IMR-90 (cell line): ENCODE measurements around the gene RNF125. TPM values are rescaled to one million over a fixed set of nuclear protein-coding genes. Genes with fewer than 3 reads are reported as not detected.

Experiments used
- ATAC-seq: fragments of 200-7000 bp; cut with Tn5 transposase; 2 replicates; pipeline ENCODE4 v1.9.1; 2020; ENCODE audit warnings: low read depth, mild to moderate bottlenecking, moderate library complexity
- BruUV-seq: library from RNA; stranded (reverse); fragments of 400-500 nt; replicated peaks from 2 replicates; lab custom pipeline; 2021; lab: Mats Ljungman, UMichigan
- CTCF ChIA-PET: fragments of 300-600 bp; formaldehyde crosslinking; extraction: SDS; loops from one replicate; lab custom pipeline; 2021; ENCODE audit warnings: antibody characterized with exemption; lab: Yijun Ruan, JAX
- POLR2A ChIA-PET: fragments of 300-600 bp; sonication (Branson Sonifier 250); formaldehyde crosslinking; loops from one replicate; lab custom pipeline; 2022; ENCODE audit warnings: antibody characterized with exemption; ENCODE audit not compliant: unreplicated experiment; lab: Charles Lee
- DNase-seq: peaks from one replicate; pipeline ENCODE4 v3.0.0; 2013
- H2AFZ ChIP-seq: replicated peaks from 2 replicates; pipeline ENCODE3; 2013; ENCODE audit warnings: low read length, mild to moderate bottlenecking; ENCODE audit not compliant: poor library complexity
- H2AK5ac ChIP-seq: 2 replicates; pipeline ENCODE4 v1.6.1; 2013; ENCODE audit warnings: low read depth, low read length, inconsistent platforms
- H2AK9ac ChIP-seq: replicated peaks from 2 replicates; pipeline ENCODE3; 2013; ENCODE audit warnings: mild to moderate bottlenecking, low read depth, low read length, moderate library complexity; ENCODE audit not compliant: poor library complexity
- H2BK120ac ChIP-seq: 2 replicates; pipeline ENCODE4 v1.6.1; 2013; ENCODE audit warnings: low read depth, low read length, inconsistent platforms
- H2BK15ac ChIP-seq: 3 replicates; pipeline ENCODE4 v1.6.1; 2013; ENCODE audit warnings: low read depth, low read length, inconsistent platforms
- H2BK20ac ChIP-seq: 2 replicates; pipeline ENCODE4 v1.6.1; 2013; ENCODE audit warnings: low read depth, mild to moderate bottlenecking, inconsistent platforms, low read length, moderate library complexity
- H2BK5ac ChIP-seq: 2 replicates; pipeline ENCODE4 v1.6.1; 2013; ENCODE audit warnings: mild to moderate bottlenecking, low read depth, low read length, inconsistent platforms; ENCODE audit not compliant: poor library complexity, severe bottlenecking
- H3K14ac ChIP-seq: replicated peaks from 2 replicates; pipeline ENCODE4 v1.6.1; 2013; ENCODE audit warnings: low read depth, low read length, inconsistent platforms
- H3K18ac ChIP-seq: 2 replicates; pipeline ENCODE4 v1.6.1; 2013; ENCODE audit warnings: low read depth, low read length, control low read depth
- H3K23ac ChIP-seq: 2 replicates; pipeline ENCODE4 v1.6.1; 2013; ENCODE audit warnings: low read depth, low read length, inconsistent platforms
- H3K27ac ChIP-seq: 2 replicates; pipeline ENCODE4 v1.5.1; 2013; ENCODE audit warnings: mild to moderate bottlenecking, control low read depth, low read length; ENCODE audit not compliant: insufficient read depth
- H3K27me3 ChIP-seq: 2 replicates; pipeline ENCODE4 v1.6.1; 2013; ENCODE audit warnings: low read length; ENCODE audit not compliant: control insufficient read depth, insufficient read depth
- H3K36me3 ChIP-seq: 2 replicates; pipeline ENCODE4 v1.6.1; 2013; ENCODE audit warnings: low read length, mixed read lengths; ENCODE audit not compliant: control insufficient read depth, insufficient read depth
- H3K4ac ChIP-seq: 2 replicates; pipeline ENCODE4 v1.6.1; 2013; ENCODE audit warnings: low read depth, low read length, inconsistent platforms
- H3K4me1 ChIP-seq: 2 replicates; pipeline ENCODE4 v1.6.1; 2013; ENCODE audit warnings: low read length, mixed read lengths; ENCODE audit not compliant: control insufficient read depth, insufficient read depth
- H3K4me2 ChIP-seq: 2 replicates; pipeline ENCODE4 v1.6.1; 2013; ENCODE audit warnings: low read depth, mild to moderate bottlenecking, control low read depth, low read length, moderate library complexity
- H3K4me3 ChIP-seq: 2 replicates; pipeline ENCODE4 v1.5.1; 2013; ENCODE audit warnings: low read depth, mild to moderate bottlenecking, control low read depth, low read length, moderate library complexity; ENCODE audit not compliant: insufficient read depth
- H3K56ac ChIP-seq: 2 replicates; pipeline ENCODE4 v1.6.1; 2013; ENCODE audit warnings: low read length, inconsistent platforms; ENCODE audit not compliant: insufficient read depth; ENCODE audit errors: extremely low read depth
- H3K79me1 ChIP-seq, 2 experiments: 2 replicates each; pipeline ENCODE4 v1.6.1; 2013; ENCODE audit warnings: low read length in 2 of 2, inconsistent platforms in 1 of 2, low read depth in 1 of 2
- H3K9ac ChIP-seq: 2 replicates; pipeline ENCODE4 v1.6.1; 2013; ENCODE audit warnings: low read depth, low read length, control low read depth
- H3K9me1 ChIP-seq: 2 replicates; pipeline ENCODE4 v1.6.1; 2013; ENCODE audit warnings: low read length, inconsistent platforms; ENCODE audit not compliant: insufficient read depth
- H3K9me3 ChIP-seq: 2 replicates; pipeline ENCODE4 v1.6.1; 2013; ENCODE audit warnings: low read length; ENCODE audit not compliant: control insufficient read depth, insufficient read depth
- H4K20me1 ChIP-seq: 2 replicates; pipeline ENCODE4 v1.6.1; 2013; ENCODE audit warnings: low read length, inconsistent platforms; ENCODE audit not compliant: insufficient read depth
- H4K5ac ChIP-seq: 2 replicates; pipeline ENCODE4 v1.6.1; 2013; ENCODE audit warnings: mild to moderate bottlenecking, low read depth, low read length, control low read depth
- H4K8ac ChIP-seq, 2 experiments: 2 replicates each; pipeline ENCODE4 v1.6.1; 2013; ENCODE audit warnings: low read depth in 2 of 2, low read length in 2 of 2, control low read depth in 1 of 2, inconsistent platforms in 1 of 2
- H4K91ac ChIP-seq: 2 replicates; pipeline ENCODE4 v1.6.1; 2013; ENCODE audit warnings: low read depth, low read length, inconsistent platforms; ENCODE audit not compliant: insufficient read depth
- BHLHE40 ChIP-seq: fragments of 150-350 bp; IDR thresholded peaks from 2 replicates; pipeline ENCODE4 v1.6.1; 2016; ENCODE audit warnings: mild to moderate bottlenecking, low read depth, low read length
- CEBPB ChIP-seq: IDR thresholded peaks from 2 replicates; pipeline ENCODE4 v1.6.1; 2012; ENCODE audit warnings: low read depth, low read length, improper control_type of control experiment
- CHD1 ChIP-seq: IDR thresholded peaks from 2 replicates; pipeline ENCODE4 v1.6.1; 2012; ENCODE audit warnings: low read depth, low read length, improper control_type of control experiment
- FOS ChIP-seq: fragments of 150-350 bp; IDR thresholded peaks from 2 replicates; pipeline ENCODE4 v1.6.1; 2016; ENCODE audit warnings: low read depth, low read length
- MAZ ChIP-seq: IDR thresholded peaks from 2 replicates; pipeline ENCODE4 v1.6.1; 2012; ENCODE audit warnings: low read depth, mild to moderate bottlenecking, low read length, improper control_type of control experiment, moderate library complexity, borderline replicate concordance
- MXI1 ChIP-seq: IDR thresholded peaks from 2 replicates; pipeline ENCODE4 v1.6.1; 2012; ENCODE audit warnings: low read depth, mild to moderate bottlenecking, low read length, moderate library complexity, borderline replicate concordance
- NFE2L2 ChIP-seq: fragments of 150-350 bp; IDR thresholded peaks from 2 replicates; pipeline ENCODE4 v1.6.1; 2016; ENCODE audit warnings: low read depth, mild to moderate bottlenecking, low read length
- POLR2A ChIP-seq: IDR thresholded peaks from 2 replicates; pipeline ENCODE4 v1.6.1; 2012; ENCODE audit warnings: mild to moderate bottlenecking, low read depth, low read length
- RAD21 ChIP-seq: IDR thresholded peaks from 2 replicates; pipeline ENCODE4 v1.6.1; 2012; ENCODE audit warnings: low read length, improper control_type of control experiment
- RCOR1 ChIP-seq: IDR thresholded peaks from 2 replicates; pipeline ENCODE4 v1.6.1; 2012; ENCODE audit warnings: mild to moderate bottlenecking, low read length, improper control_type of control experiment; ENCODE audit not compliant: insufficient replicate concordance
- RFX5 ChIP-seq: IDR thresholded peaks from 2 replicates; pipeline ENCODE4 v1.8.0; 2012; ENCODE audit warnings: low read depth, mild to moderate bottlenecking, low read length, moderate library complexity
- SMC3 ChIP-seq: fragments of 150-350 bp; IDR thresholded peaks from 2 replicates; pipeline ENCODE4 v1.6.1; 2016; ENCODE audit warnings: low read depth, mild to moderate bottlenecking, antibody characterized with exemption, low read length, moderate library complexity
- USF2 ChIP-seq: fragments of 150-350 bp; IDR thresholded peaks from 2 replicates; pipeline ENCODE4 v1.6.1; 2017; ENCODE audit warnings: mild to moderate bottlenecking, antibody characterized with exemption, low read length, low read depth
- WGBS, 2 experiments: methylation state at CpG; one replicate each; pipeline versions ENCODE4 v1.1.5 to v1.1.7; 2013; ENCODE audit warnings: missing lambda C conversion rate in 2 of 2; ENCODE audit not compliant: insufficient read length in 1 of 2; ENCODE audit errors: extremely low coverage in 2 of 2; 5-methylcytosine and 5-hydroxymethylcytosine counted together
- dilution Hi-C: fragments of 300-500 bp; cut with HindIII; formaldehyde crosslinking; loops from one replicate; pipeline ENCODE4 v1.14.3; 2018; ENCODE audit warnings: low sequenced_read_pairs; ENCODE audit not compliant: unreplicated experiment
- in situ Hi-C: fragments of 300-500 bp; cut with MboI; formaldehyde crosslinking; loops from 3 replicates; pipeline ENCODE4 v1.14.3; 2019; ENCODE audit warnings: low sequenced_read_pairs, inconsistent platforms, mixed read lengths
- intact Hi-C: fragments of 100-400 bp; cut with micrococcal nuclease; formaldehyde crosslinking; loops from 2 replicates; pipeline ENCODE4 v1.10.0; 2022
- polyA plus RNA-seq, 3 experiments: library from polyadenylated mRNA; depleted of rRNA; stranded (reverse); fragments of >200 nt; gene quantifications; 2 replicates each; pipeline ENCODE4 v1.2.3, GENCODE V29; 2012; ENCODE audit warnings: low replicate concordance in 1 of 3
- total RNA-seq: library from RNA; depleted of rRNA; stranded (reverse); fragments of >200 nt; gene quantifications from 2 replicates; pipeline ENCODE4 v1.2.3, GENCODE V29; 2012
- TF ChIP-seq, protein P1 (sequence below): fragments of 150-350 bp; IDR thresholded peaks from 2 replicates; pipeline ENCODE4 v1.6.1; 2016; ENCODE audit warnings: low read depth, mild to moderate bottlenecking, low read length, moderate library complexity, borderline replicate concordance
- TF ChIP-seq, protein P2 (sequence below): conservative IDR thresholded peaks from 2 replicates; pipeline ENCODE4 v1.5.1; 2012; ENCODE audit warnings: mild to moderate bottlenecking, low read depth, low read length, improper control_type of control experiment

The RNF125 gene
- total and polyA plus RNA-seq, 2 of the 4 experiments (the other 2 are of a cell fraction): under 0.01 to 0.10 TPM

GRCh38 chr18:32081881-32082280, 63.3 kb downstream of the RNF125 start:
- no peak overlapping the region for H4K8ac ChIP-seq
- no peak overlapping the region for H3K9ac ChIP-seq
- ATAC-seq: no peak; the same call in 1 of the 2 replicates
- no peak overlapping the region for H2BK120ac ChIP-seq
- CTCF ChIA-PET: no interaction called here
- no peak overlapping the region for H2AK5ac ChIP-seq
- H4K20me1 ChIP-seq: no peaks in the 10 kb centered on the region
- no peak overlapping the region for H2AFZ ChIP-seq
- no peaks in the 10 kb centered on the region for H3K9me1 ChIP-seq
- POLR2A ChIA-PET: no interaction called here
- no peak overlapping the region for H3K23ac ChIP-seq
- no peak overlapping the region for H4K91ac ChIP-seq
- no peak overlapping the region for H3K18ac ChIP-seq
- H3K36me3 ChIP-seq: no peaks in the 10 kb centered on the region
- no peaks in the 10 kb centered on the region; the same call in 1 of the 2 replicates for H3K27me3 ChIP-seq
- no peak overlapping the region for H2AK9ac ChIP-seq
- no peak overlapping the region for H3K27ac ChIP-seq
- no peak overlapping the region for H3K4me2 ChIP-seq
- H4K5ac ChIP-seq: no peak overlapping the region
- no peak overlapping the region for H2BK15ac ChIP-seq
- H3K4me3 ChIP-seq: no peak overlapping the region
- intact Hi-C loops: no loop called here
- H2BK5ac ChIP-seq: no peak overlapping the region
- TF ChIP-seq CEBPB (no peak), MAZ (no peak), CHD1 (no peak), FOS (no peak), POLR2A (no peak), RAD21 (no peak), NFE2L2 (no peak), BHLHE40 (no peak), RFX5 (no peak), MXI1 (no peak), SMC3 (no peak), USF2 (no peak), RCOR1 (no peak)
- TF ChIP-seq, protein P1, sequence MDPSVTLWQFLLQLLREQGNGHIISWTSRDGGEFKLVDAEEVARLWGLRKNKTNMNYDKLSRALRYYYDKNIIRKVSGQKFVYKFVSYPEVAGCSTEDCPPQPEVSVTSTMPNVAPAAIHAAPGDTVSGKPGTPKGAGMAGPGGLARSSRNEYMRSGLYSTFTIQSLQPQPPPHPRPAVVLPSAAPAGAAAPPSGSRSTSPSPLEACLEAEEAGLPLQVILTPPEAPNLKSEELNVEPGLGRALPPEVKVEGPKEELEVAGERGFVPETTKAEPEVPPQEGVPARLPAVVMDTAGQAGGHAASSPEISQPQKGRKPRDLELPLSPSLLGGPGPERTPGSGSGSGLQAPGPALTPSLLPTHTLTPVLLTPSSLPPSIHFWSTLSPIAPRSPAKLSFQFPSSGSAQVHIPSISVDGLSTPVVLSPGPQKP: no peak
- TF ChIP-seq, protein P2, sequence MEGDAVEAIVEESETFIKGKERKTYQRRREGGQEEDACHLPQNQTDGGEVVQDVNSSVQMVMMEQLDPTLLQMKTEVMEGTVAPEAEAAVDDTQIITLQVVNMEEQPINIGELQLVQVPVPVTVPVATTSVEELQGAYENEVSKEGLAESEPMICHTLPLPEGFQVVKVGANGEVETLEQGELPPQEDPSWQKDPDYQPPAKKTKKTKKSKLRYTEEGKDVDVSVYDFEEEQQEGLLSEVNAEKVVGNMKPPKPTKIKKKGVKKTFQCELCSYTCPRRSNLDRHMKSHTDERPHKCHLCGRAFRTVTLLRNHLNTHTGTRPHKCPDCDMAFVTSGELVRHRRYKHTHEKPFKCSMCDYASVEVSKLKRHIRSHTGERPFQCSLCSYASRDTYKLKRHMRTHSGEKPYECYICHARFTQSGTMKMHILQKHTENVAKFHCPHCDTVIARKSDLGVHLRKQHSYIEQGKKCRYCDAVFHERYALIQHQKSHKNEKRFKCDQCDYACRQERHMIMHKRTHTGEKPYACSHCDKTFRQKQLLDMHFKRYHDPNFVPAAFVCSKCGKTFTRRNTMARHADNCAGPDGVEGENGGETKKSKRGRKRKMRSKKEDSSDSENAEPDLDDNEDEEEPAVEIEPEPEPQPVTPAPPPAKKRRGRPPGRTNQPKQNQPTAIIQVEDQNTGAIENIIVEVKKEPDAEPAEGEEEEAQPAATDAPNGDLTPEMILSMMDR: no peak
- peak; percentile 5 for DNase-seq
- no peaks in the 10 kb centered on the region for H3K4me1 ChIP-seq
- WGBS, 2 experiments: no CpG with 5 or more reads among the region's 1 CpG
- H3K79me1 ChIP-seq: no peaks in the 10 kb centered on the region
- no peak overlapping the region for H3K14ac ChIP-seq
- no peak overlapping the region for H3K4ac ChIP-seq
- no peak overlapping the region for H3K56ac ChIP-seq
- dilution Hi-C loops: no loop called here
- BruUV-seq: no TSS peak
- no peak overlapping the region for H2BK20ac ChIP-seq
- H3K9me3 ChIP-seq: no peaks in the 10 kb centered on the region
- in situ Hi-C loops: no loop called here
